Breast epithelium (tissue), 4 donors: Measurements from ENCODE around the gene ZNF681. TPM values are rescaled to one million over a fixed set of nuclear protein-coding genes. Genes with fewer than 3 reads are reported as not detected.
"Not testable (repeated sequence)": the region's sequence is repeated elsewhere in the genome, so short reads cannot be mapped to it uniquely, and the experiment has no call there.

Experiments used
- DNase-seq, 2 donors: peaks; one replicate each; pipeline ENCODE4 v3.0.0-alpha.2; 2019; ENCODE audit warnings: low spot score in 2 of 2
- H3K27ac ChIP-seq, 2 donors: fragments of 200-600 bp; sonication (generic) in 1 of 2; one replicate each; pipeline ENCODE4 v1.5.1; 2016 to 2019; ENCODE audit warnings: mild to moderate bottlenecking in 1 of 2
- H3K27me3 ChIP-seq, 2 donors: fragments of 200-600 bp; sonication (generic) in 1 of 2; one replicate each; pipeline versions ENCODE4 v1.5.1 to v1.6.0; 2017 to 2019; ENCODE audit warnings: control low read depth in 1 of 2, mild to moderate bottlenecking in 1 of 2
- H3K36me3 ChIP-seq: fragments of 200-600 bp; one replicate; pipeline ENCODE4 v1.5.1; 2019
- H3K4me1 ChIP-seq, 2 donors: fragments of 200-600 bp; sonication (generic); one replicate each; pipeline ENCODE4 v1.5.1; 2016 to 2019; ENCODE audit warnings: control low read depth in 1 of 2
- H3K4me3 ChIP-seq, 3 donors: fragments of 200-600 bp; sonication (generic); 1 replicate in 2 of 3; 2 replicates in 1 of 3; pipeline ENCODE4 v1.5.1; 2016 to 2019; ENCODE audit warnings: mild to moderate bottlenecking in 3 of 3, moderate library complexity in 2 of 3
- H3K9me3 ChIP-seq, 2 donors: fragments of 200-600 bp; sonication (generic) in 1 of 2; one replicate each; pipeline ENCODE4 v1.5.1; 2016 to 2019; ENCODE audit warnings: control low read depth in 1 of 2
- CTCF ChIP-seq, 3 donors: fragments of 450-650 bp; IDR thresholded peaks; one replicate each; pipeline ENCODE4 v1.5.1; 2016 to 2017; ENCODE audit warnings: antibody characterized with exemption in 3 of 3, mild to moderate bottlenecking in 3 of 3, moderate library complexity in 3 of 3
- POLR2A ChIP-seq: fragments of 450-650 bp; IDR thresholded peaks from one replicate; pipeline ENCODE4 v1.6.1; 2016; ENCODE audit warnings: antibody characterized with exemption, mild to moderate bottlenecking, moderate library complexity
- POLR2AphosphoS5 ChIP-seq, 3 donors: sonication (generic); formaldehyde crosslinking; IDR thresholded peaks; one replicate each; pipeline ENCODE4 v1.6.1; 2017; ENCODE audit warnings: antibody characterized with exemption in 3 of 3
- intact Hi-C: fragments of 100-400 bp; cut with DNase I; formaldehyde crosslinking; loops from one replicate; pipeline ENCODE4 v1.15.1; 2023; ENCODE audit warnings: low total_unique reads
- total RNA-seq, 3 donors: library from RNA; depleted of rRNA; stranded (reverse); fragments of >200 nt; gene quantifications; one replicate each; pipeline ENCODE4 v1.1.0, GENCODE V29; 2016

Gene ZNF681
- total RNA-seq, 3 donors from 2014 or later: 1.1 to 6.1 (median 2.6) TPM

DNA sequence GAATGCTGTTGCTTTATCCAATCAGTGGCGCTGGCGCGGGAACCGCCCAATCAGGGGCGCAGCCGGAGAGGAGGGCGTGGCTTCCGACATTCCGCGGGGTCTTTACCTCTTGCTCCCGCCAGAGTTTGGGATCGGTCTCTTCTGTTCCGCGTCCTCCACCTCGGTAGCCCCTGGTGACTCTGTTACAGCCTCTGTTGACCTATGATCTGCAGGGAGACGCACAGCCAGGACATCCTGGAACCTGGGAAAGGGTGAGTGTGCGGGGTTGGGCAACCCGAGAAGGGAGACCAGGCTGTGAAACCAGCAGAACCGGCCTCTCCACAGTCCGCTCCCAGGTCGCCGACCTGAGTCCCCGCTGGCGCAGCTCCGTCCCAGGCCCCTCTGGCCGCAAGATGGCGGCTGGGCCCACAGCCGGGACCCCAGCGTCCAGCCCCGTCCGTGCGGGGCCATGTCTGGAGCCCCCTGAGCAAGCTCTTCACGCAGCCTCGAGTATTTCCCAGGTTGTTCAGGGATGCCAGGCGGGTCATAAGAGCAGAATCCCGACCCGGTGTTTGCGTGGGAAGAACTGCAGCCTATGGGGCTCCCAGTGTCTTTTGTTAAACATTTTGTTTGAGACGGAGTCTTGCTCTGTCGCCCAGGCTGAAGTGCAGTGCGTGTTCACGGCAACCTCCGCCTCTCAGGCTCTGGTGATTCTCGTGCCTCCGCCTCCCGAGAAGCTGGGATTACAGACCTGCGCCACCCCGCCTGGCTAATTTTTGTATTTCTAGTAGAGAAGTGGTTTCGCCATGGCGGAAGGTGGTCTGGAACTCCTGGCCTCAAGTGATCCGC lies 4.4 kb upstream of the ZNF681 start:
- peak; percentile 89 to 91 for DNase-seq
- Histone ChIP-seq H3K36me3 (no peaks in the 10 kb centered on the region), H3K4me3 (peak overlapping the region; percentile 62 to 82 (median 79)), H3K27ac (peak overlapping the region; percentile 89 to 90), H3K4me1 (no peaks in the 10 kb centered on the region), H3K9me3 (no peaks in the 10 kb centered on the region), H3K27me3 (no peaks in the 10 kb centered on the region)
- intact Hi-C loops: no loop called here
- TF ChIP-seq POLR2AphosphoS5 (IDR thresholded peaks at IDR 0.05) (peak; percentile 27 to 74 (median 33)), POLR2A (no peak)

DNA sequence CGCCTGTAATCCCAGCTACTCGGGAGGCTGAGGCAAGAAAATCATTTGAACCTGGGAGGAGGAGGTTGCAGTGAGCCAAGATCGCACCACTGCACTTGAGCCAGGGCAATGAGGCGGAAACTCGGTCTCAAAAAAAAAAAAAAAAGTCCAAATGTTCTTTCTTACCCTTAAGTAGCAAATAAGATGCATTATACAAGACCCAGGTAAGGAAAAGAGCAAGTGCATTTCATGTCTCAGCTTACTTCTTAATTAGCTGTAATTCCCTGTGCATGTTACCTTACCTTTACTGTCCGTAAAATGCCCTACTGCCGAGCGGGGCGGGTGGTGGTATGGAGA lies 3.8 kb upstream of the ZNF681 start:
- intact Hi-C loops: no loop called here
- DNase-seq: no peak
- no peak for TF ChIP-seq POLR2A

GRCh38 chr19:23760326-23760725 lies 1.6 kb upstream of the ZNF681 start:
- H3K9me3 ChIP-seq, H3K27me3 ChIP-seq, H3K27ac ChIP-seq, H3K4me1 ChIP-seq, intact Hi-C loops, H3K4me3 ChIP-seq, H3K36me3 ChIP-seq, DNase-seq: not testable (repeated sequence)

More for the DNA sequence above, 3.8 kb upstream of the ZNF681 start:
- peak overlapping the region; percentile 89 to 90 for H3K27ac ChIP-seq
- H3K27me3 ChIP-seq: no peaks in the 10 kb centered on the region
- H3K4me3 ChIP-seq: peak overlapping the region; percentile 62 to 82 (median 79)
- no peaks in the 10 kb centered on the region for H3K9me3 ChIP-seq
- no peaks in the 10 kb centered on the region for H3K36me3 ChIP-seq
- no peaks in the 10 kb centered on the region for H3K4me1 ChIP-seq

- H3K9me3 ChIP-seq: peaks cover 6 to 41% of the 10 kb centered on the region in 2 donors
- DNase-seq, H3K4me1 ChIP-seq, intact Hi-C loops, H3K27me3 ChIP-seq, H3K27ac ChIP-seq, H3K4me3 ChIP-seq, H3K36me3 ChIP-seq: not testable (repeated sequence)
Measured at GRCh38 chr19:23743633-23744232, 15.0 kb downstream of the ZNF681 start.

DNA sequence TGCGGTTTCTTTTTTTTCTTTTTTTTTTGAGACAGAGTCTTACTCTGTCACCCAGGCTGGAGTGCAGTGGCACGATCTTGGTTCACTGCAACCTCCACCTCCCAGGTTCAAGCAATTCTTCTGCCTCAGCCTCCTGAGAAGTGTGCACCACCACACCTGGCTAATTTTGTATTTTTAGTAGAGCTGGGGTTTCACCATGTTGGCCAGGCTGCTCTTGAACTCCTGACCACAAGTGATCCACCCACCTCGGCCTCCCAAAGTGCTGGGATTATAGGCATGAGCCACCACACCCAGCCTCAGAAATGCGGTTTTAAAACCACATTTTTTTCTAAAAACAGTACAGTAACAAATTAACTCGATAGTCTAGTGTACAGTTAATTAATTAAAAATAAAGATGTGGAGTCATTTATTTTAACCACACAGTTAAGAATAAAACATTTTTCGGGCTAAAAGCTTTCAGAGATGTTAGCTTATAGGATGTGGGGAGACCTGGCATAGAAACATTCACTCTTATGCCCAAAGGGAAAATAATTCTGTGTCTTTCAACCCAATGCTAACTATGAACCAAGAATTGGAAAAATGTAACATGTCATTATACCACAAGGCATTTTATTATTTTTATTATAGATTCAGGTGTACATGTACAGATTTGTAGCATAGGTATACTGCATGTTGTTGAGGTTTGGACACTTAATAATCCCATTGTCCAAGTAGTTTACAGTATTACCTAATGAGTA lies 27.8 kb downstream of the ZNF681 start:
- H3K36me3 ChIP-seq, H3K9me3 ChIP-seq, intact Hi-C loops, DNase-seq, H3K27me3 ChIP-seq, H3K4me1 ChIP-seq, H3K4me3 ChIP-seq, H3K27ac ChIP-seq: not testable (repeated sequence)

GRCh38 chr19:23724161-23724560 lies 34.5 kb downstream of the ZNF681 start:
- H3K4me3 ChIP-seq, H3K27me3 ChIP-seq, H3K36me3 ChIP-seq, H3K27ac ChIP-seq, DNase-seq, H3K9me3 ChIP-seq, H3K4me1 ChIP-seq, intact Hi-C loops: not testable (repeated sequence)

- intact Hi-C loops: no loop called here
Measured at GRCh38 chr19:23718802-23719201, 39.9 kb downstream of the ZNF681 start.

DNA sequence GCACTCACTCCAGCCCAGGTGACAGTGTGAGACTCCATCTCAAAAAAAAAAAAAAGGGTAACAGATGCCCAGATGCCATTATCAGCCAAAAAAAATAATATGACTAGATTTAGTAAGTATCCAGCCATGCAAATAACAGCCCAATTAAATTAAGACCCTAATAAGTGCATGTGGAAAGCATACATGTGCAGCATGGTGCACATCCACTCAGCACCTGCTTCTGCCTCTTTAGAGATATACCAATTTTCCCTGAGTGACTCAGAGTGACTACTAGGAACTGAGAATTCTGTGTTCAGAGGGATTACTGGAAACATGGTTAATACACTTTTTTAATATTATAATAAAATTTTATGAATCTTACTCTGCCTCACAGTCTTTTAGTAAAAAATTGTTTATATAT lies 41.9 kb downstream of the ZNF681 start:
- intact Hi-C loops: no loop called here
- Histone ChIP-seq H3K9me3 (no peaks in the 10 kb centered on the region), H3K4me1 (no peaks in the 10 kb centered on the region), H3K36me3 (no peaks in the 10 kb centered on the region), H3K27ac (no peak overlapping the region), H3K4me3 (no peak overlapping the region), H3K27me3 (no peaks in the 10 kb centered on the region)
- TF ChIP-seq POLR2AphosphoS5 (IDR thresholded peaks at IDR 0.05) (no peak), POLR2A (no peak)
- no peak for DNase-seq

More at GRCh38 chr19:23718802-23719201, 39.9 kb downstream of the ZNF681 start:
- Histone ChIP-seq H3K4me3 (no peak overlapping the region), H3K9me3 (no peaks in the 10 kb centered on the region), H3K4me1 (no peaks in the 10 kb centered on the region), H3K36me3 (no peaks in the 10 kb centered on the region), H3K27ac (no peak overlapping the region), H3K27me3 (no peaks in the 10 kb centered on the region)
- DNase-seq: no peak
- TF ChIP-seq POLR2AphosphoS5 (IDR thresholded peaks at IDR 0.05): no peak
- no peak for TF ChIP-seq POLR2A

DNA sequence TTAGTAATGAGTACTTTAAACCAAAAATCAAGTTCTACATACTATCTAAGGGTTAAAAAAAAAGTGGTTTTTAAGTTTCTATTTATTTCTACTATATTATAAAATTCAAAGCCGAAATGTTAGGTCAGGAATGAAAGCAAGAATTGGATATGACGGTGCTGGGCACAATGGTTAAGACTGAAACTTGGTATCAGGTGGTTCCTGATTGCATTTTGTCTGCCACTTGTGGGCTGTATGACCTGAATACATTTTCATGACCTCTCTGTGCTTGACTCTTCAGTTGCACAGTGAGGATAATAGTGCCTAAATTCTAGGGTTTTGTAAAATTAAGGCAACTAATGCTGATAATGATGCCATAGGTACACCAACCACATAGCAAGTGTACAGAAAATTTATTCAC lies 49.3 kb downstream of the ZNF681 start:
- no peak overlapping the region for H3K27ac ChIP-seq
- H3K4me3 ChIP-seq: no peak overlapping the region
- TF ChIP-seq POLR2A: no peak
- no peak for TF ChIP-seq POLR2AphosphoS5 (IDR thresholded peaks at IDR 0.05)
- TF ChIP-seq CTCF (IDR thresholded peaks at IDR 0.05): no peak
- H3K9me3 ChIP-seq: no peaks in the 10 kb centered on the region
- DNase-seq: no peak
- intact Hi-C loops: no loop called here
- no peaks in the 10 kb centered on the region for H3K36me3 ChIP-seq
- H3K4me1 ChIP-seq: no peaks in the 10 kb centered on the region
- H3K27me3 ChIP-seq: no peaks in the 10 kb centered on the region
